HG03457 (cell line): ENCODE data around the gene ST6GALNAC6.
"Not testable (repeated sequence)": the region's sequence is repeated elsewhere in the genome, so short reads cannot be mapped to it uniquely, and the experiment has no call there.

Experiments used
- ATAC-seq: cut with Tn5 transposase; IDR thresholded peaks from one replicate; pipeline ENCODE4 v1.9.1; 2021; ENCODE audit warnings: moderate number of reproducible peaks; ENCODE audit not compliant: unreplicated experiment

Gene ST6GALNAC6

GRCh38 chr9:127860779-127861178, 38.6 kb downstream of the ST6GALNAC6 start:
- no peak for ATAC-seq

- no peak for ATAC-seq
These were observed 39.1 kb downstream of the ST6GALNAC6 start for GRCh38 chr9:127860260-127860659.

GRCh38 chr9:127858041-127858512, 41.3 kb downstream of the ST6GALNAC6 start:
- ATAC-seq = no peak

GRCh38 chr9:127857278-127857677, 42.1 kb downstream of the ST6GALNAC6 start:
- no peak for ATAC-seq

- no peak for ATAC-seq
These were observed 42.7 kb downstream of the ST6GALNAC6 start for GRCh38 chr9:127856729-127857116.

GRCh38 chr9:127856094-127856728, 43.2 kb downstream of the ST6GALNAC6 start:
- ATAC-seq = no peak

GRCh38 chr9:127855522-127855921, 43.9 kb downstream of the ST6GALNAC6 start:
- no peak for ATAC-seq

- no peak for ATAC-seq
These were observed 44.4 kb downstream of the ST6GALNAC6 start for GRCh38 chr9:127854960-127855359.

- ATAC-seq = no peak
These were observed 45.1 kb downstream of the ST6GALNAC6 start, which contains the start of gene ENG for GRCh38 chr9:127854184-127854806. TSS of gene ENG (minus strand) at chr9:127854658. CDS start at chr9:127854355, 303 bp downstream.

GRCh38 chr9:127853312-127854183, 45.9 kb downstream of the ST6GALNAC6 start:
- no peak for ATAC-seq

- ATAC-seq = no peak
These were observed 46.6 kb downstream of the ST6GALNAC6 start for GRCh38 chr9:127852829-127853228.

GRCh38 chr9:127850286-127850830, 49.0 kb downstream of the ST6GALNAC6 start:
- ATAC-seq = no peak

GRCh38 chr9:127848756-127849504, 50.5 kb downstream of the ST6GALNAC6 start:
- no peak for ATAC-seq

GRCh38 chr9:127847833-127848755, 51.3 kb downstream of the ST6GALNAC6 start:
- no peak for ATAC-seq

GRCh38 chr9:127847178-127847510, 52.3 kb downstream of the ST6GALNAC6 start:
- no peak for ATAC-seq

GRCh38 chr9:127846443-127847177, 52.8 kb downstream of the ST6GALNAC6 start:
- no peak for ATAC-seq

- ATAC-seq = not testable (repeated sequence)
These were observed 53.8 kb downstream of the ST6GALNAC6 start for GRCh38 chr9:127845619-127846018.

- no peak for ATAC-seq
These were observed 54.5 kb downstream of the ST6GALNAC6 start for GRCh38 chr9:127844821-127845359.
